HG03342 (cell line): ENCODE data around the gene CALCOCO1.

Experiments
- ATAC-seq: cut with Tn5 transposase; IDR thresholded peaks from one replicate; pipeline ENCODE4 v1.9.1; 2021; ENCODE audit warnings: mild to moderate bottlenecking, moderate library complexity; ENCODE audit not compliant: unreplicated experiment

Gene CALCOCO1

DNA sequence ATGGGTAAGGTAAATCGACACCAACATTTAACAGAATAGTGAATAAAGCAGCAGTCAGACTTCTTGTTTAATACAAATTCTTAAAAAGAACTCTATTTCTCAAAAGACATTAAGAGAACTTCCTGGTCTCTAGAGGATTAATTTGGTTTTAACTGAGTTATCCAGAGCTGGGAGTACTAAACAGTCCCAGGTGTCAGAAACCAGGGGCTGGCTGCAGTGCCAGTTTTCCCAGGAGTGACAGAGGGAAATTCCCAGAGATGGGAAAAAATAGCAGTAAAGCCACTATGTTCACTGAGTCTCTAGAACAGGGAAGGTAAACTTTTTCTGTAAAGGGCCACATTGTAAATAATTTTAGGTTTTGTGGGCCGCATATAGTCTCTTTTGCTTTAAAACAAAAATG is 60.2 kb downstream of the CALCOCO1 start:
- ATAC-seq, result no peak

DNA sequence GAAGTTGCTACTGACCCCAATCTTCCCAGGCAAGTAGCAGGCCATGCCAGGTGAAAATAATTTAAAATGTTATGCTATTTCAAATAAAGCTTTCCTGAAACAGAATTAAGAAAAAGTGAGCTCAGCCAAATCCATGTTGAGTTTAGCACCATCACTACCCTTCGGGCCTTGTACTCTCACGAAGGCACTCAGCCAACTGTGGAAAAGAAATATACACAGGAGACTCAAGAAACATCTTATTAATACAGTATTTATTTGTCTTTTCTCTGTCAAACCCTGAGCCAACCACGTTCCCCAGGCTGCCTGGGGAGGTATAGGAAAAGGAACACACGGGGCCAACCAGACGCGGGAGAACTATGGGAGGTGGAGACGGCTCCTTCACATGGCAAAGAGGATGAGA is 62.3 kb downstream of the CALCOCO1 start:
- ATAC-seq, result no peak

DNA sequence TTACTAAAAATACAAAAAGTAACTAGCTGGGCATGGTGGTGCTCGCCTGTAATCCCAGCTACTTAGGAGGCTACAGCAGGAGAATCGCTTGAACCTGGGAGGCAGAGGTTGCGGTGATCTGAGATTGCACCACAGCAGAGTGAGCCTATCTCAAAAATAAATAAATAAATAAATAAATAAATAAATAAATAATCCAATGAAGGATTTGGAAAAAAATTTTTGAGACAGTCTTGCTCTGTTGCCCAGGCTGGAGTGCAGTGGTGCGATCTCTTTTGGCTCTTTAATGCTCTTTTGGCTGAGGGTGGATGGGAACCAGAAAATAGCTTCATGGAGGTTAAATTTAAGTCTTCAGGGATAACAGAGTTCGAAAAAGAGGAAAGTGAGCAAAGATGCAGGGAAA is 63.1 kb downstream of the CALCOCO1 start:
- ATAC-seq, result no peak

DNA sequence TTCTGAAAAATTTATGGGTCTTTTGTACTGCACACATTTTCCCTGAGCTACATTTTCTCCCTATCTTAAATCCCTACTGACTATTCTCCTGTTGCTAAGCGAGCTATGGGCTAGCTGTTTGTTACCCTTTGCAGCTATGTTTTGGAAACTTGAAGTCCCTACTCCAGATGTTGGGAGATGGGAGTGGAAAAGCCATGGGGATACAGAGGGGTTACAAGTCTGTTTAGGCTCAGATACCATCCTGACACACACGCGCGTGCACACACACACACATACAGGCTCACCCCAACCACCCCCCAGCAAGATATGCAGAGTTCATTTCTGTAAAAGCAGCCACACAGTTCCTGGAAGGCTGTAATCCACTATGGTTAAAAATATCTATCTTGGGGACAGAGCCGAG is 67.2 kb downstream of the CALCOCO1 start:
- ATAC-seq, result peak; percentile 8

DNA sequence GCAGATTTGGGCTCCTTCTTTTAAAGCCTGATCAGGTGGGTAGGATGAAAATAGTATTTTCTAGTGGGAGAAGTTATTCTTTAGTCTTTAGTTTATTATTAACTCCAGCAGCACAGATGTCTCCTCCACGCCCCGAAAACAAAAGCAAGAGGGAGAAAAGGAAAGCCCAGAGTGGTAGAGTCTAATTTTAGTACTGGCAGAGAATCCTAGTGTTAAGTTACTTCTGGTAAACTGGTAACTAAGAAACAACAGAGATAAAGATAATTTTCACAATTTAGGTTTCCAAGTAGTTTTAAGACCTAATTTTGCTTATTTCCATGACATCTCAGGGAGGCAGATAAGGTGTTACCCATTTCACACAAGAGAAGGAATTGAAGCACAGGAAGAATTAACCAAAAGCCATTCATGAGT is 67.7 kb downstream of the CALCOCO1 start:
- peak; percentile 51 for ATAC-seq

DNA sequence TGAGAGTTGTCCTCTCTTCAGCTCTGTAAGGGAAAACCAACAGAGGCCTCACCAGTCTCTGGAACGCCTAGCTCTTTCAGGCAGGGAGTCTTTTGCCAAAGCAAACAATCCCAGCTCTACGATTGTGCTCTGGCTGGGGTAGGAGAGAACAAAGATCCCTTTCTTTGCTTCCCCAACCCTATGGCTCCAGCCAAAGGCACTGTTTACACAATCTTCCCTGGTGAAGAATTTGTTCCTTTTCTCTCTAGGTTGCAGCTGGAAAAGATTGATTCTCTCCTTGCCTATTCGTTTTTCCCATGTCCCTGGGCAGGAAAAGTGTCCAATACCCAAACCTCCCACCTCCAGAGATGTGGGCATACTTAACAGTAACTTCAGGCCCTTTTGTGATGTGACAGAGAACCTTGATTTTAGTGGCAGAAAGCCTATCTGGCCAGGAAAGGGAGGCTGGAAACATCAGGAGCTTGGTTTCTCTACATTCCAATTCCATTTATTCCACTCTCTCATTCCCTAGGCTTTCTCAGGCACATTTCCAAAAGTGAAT is 68.2 kb downstream of the CALCOCO1 start:
- ATAC-seq, result no peak
